Epithelial cell of prostate (primary cell): ENCODE measurements around the gene ELMO1.

Experiments used
- DNase-seq: peaks from one replicate; pipeline ENCODE4 v3.0.0-alpha.2; 2011; ENCODE audit warnings: low read depth, low spot score
- H3K27ac ChIP-seq: fragments of 450-650 bp; 2 replicates; pipeline ENCODE4 v1.5.1; 2017; ENCODE audit warnings: mild to moderate bottlenecking

The ELMO1 gene

DNA sequence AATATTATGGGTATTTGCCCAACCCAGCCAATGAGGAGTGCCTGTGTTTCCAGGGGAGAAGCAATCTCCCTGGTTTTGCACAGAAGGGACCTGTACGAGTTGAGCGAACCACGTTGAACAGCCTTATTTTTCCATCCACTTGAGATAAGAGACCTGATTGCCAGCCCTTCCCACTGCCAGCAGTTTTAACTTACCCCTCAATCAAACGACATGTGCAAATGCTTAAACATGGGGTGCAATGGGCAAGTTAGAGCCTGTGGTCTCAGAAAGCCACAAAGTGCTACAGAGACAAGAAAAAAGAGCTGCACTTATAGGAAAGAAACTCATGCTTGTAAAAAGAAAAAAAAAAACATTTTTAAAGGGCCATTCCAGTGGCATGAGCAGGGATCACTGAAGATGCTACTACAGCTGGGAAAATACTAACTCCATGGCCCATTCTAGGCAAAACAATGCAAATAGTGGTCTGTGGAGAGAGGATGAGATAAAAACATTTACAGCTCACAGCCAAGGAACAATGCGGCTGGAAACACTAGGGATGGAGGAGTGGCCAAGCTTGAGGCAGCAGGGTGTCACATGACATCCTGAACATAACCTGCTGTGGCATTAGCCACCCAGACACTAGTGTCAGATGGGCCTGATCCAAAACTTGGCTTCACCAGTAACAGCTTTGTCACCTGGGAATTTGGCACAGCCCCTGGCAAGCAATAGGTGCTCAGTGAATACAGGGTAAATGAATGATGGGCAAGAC lies 162.8 kb downstream of the ELMO1 start:
- DNase-seq, result no peak
- no peak overlapping the region for H3K27ac ChIP-seq

DNA sequence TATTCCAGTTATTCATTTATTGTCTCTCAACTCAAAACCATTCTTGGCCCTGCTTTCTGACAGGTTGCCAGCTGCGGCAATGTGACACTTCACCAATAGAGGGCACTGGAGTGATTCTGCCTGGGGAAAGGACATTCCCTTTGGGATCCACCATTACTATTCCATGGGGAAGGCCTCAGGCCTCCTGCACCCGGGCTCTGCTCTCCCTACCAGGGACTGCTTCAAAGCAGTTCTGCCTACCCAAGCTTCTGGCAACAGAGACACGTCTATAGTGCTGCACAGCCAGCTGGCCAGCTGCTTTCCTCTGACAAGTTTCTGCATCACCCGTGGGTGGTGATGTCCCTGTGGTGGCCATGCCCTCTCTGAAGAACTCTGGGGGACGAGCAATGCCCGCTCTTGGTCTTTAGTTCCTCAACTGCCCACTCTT lies 163.8 kb downstream of the ELMO1 start:
- no peak overlapping the region for H3K27ac ChIP-seq
- DNase-seq, result no peak

DNA sequence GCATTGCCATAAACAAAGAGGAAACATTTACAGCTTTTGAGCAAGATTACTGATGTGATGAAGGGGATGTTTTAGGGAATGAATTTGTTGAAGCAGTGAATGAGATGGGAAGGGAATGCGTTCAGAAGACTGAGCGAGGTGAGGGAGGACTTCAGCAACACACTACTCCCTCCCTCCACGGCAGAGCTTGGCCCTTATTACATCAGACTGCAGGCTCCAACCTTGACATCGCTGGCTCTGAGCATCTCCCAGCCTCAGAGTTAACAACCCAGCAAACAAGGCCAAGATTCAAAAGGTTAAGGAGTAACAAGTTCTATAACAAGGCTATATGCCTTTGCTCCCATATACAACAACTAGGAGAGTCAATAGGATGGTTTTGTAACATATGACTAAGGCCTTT lies 164.4 kb downstream of the ELMO1 start:
- DNase-seq, result no peak
- H3K27ac ChIP-seq, result no peak overlapping the region

DNA sequence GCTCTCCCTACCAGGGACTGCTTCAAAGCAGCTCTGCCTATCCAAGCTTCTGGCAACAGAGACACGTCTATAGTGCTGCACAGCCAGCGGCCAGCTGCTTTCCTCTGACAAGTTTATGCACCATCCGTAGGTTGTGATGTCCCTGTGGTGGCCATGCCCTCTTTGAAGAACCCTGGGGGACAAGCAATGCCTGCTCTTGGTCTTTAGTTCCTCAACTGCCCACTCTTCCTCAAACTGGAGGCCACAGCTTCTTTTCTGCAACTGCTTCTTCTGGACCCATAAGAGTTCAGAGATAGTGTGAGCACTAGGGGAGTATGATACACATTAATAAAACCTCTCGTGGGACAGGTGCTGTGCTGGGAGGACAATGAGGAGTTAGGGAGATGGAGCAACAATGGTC lies 164.9 kb downstream of the ELMO1 start:
- DNase-seq, result no peak
- H3K27ac ChIP-seq, result no peak overlapping the region

DNA sequence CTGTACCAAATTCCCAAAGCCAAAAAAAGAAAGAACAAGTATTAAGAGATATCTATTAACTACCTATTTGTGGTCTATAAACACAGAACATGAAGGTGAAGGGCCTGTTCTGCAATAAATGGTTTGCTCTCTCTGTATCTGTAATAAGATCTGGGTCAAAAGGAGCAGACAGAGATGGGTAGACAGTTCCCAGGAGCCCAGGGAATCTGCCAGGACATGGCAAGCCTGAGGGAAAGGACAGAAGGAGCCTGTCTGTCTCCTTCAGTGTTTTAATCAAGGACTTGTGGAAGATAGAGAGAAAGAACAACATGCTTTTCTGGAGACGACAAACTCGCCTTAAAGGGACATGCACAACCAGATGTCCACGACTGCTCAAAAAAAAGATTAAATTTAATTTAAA lies 165.7 kb downstream of the ELMO1 start:
- H3K27ac ChIP-seq, result no peak overlapping the region
- no peak for DNase-seq

DNA sequence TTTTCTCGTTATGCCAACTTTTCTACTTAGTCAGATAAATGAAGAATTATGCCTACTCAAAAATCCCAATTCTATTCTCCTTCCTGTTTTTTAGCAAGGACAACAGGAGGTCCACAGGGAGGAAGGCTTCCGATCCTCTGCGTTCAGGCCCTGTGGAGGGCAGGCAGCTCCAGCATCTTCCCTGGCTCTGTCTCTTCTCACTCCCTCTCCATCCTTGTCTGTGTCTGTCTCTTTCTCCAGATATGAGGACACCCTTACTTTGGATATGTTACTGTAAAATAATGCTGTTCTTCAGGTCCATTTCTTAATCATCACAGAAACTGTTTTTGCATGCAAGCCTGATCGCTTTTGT lies 166.6 kb downstream of the ELMO1 start:
- no peak for DNase-seq
- no peak overlapping the region for H3K27ac ChIP-seq

DNA sequence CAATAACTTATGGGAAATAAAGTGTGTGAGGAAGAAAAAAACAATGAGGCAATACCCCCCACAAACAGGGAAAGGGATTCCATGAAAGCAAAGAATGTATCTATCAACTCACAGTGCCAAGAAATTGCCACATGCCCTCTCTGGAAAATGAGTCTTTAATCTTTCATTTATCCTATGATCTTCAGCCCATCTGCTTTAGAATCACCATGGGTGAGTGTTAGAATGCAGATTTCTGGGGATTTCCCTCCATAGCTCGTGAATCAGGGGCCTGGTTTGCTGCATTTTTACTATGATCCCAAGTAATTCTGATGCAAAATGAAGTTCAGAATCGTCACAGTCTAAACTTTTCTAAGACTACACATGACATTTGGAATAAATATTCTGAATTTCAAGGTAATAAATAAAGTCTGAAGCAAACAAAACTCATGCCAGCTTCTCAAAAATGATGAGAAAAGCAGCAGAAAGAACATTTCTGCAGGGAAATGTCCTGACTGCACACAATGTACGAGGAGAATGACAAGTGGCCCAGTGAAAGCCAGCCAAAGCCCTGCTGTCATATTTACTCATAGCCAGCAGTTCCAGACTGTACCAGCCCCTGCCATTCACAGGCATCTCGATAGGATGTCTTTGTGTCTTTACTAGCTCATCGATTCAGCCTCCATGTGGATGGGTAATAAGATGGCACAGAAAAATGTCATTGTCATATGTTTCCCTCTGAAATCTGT lies 167.1 kb downstream of the ELMO1 start:
- no peak for DNase-seq
- H3K27ac ChIP-seq, result no peak overlapping the region

DNA sequence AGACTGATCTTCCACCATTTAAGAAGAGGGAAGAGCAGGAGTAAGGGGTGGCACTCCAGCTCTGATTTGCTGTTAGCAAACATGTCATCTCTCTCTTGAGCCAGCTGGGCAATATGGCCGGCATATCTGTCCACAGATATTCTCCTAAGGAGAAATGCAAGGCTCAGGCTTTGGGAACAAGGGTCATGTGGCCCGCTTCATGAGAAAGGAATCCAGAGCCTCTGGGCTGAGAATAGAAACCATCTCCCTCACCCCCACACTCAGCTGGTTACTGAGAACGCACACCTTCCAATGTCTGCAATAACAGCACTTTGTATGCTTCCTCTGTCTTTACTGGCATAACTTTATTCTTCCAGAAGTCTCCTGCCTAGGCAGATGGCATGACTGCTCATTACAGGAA lies 171.2 kb downstream of the ELMO1 start:
- DNase-seq, result no peak
- no peak overlapping the region for H3K27ac ChIP-seq

DNA sequence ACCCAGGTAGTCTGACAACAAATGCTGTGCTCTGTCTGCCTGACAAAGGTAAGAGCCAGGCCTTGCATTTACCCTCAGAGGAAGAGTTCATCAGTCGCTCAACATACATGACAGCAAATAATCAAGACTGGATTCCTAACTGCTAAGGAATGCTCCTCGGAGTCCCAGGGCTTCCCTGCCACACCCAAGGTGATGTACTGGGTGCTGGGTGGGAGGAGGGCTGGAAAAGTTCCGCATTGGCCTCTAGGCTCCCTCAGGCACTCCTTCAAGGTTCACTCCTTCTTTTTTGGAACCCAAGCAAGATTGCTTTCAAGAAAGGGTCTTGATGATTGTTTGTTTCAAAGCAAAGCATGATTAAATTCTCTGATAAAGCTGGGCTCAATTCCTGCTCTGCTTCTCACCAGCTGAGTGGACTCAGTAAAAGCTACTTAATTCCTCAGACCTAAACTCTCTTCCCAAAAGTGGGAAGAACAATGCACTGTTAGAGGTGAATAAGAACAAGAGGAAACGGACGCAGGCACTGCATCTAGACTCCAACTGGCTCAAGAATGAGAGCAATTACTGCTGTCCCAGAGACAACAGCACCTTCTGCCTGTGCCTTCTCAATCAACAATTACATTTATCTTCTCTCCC lies 173.5 kb downstream of the ELMO1 start:
- H3K27ac ChIP-seq, result no peak overlapping the region
- no peak for DNase-seq

DNA sequence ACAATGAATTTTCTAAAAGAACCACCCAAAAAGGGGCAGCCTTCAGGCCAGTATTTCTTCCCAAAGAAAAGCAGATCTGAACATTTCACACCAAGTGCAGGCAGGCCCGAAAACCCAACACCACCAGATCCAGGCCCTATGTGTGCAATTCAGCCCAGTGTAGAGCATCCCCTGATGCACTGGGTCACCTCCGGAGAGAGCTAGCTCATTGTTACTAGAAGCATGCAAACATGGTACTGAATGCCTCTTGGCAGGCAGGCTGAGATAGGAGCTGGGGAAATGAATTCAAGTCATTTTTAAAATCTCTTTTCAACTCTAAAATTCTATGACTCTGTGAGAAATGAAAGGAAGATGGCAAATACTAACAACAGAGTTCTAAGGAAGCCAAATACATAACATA lies 174.8 kb downstream of the ELMO1 start:
- H3K27ac ChIP-seq, result no peak overlapping the region

DNA sequence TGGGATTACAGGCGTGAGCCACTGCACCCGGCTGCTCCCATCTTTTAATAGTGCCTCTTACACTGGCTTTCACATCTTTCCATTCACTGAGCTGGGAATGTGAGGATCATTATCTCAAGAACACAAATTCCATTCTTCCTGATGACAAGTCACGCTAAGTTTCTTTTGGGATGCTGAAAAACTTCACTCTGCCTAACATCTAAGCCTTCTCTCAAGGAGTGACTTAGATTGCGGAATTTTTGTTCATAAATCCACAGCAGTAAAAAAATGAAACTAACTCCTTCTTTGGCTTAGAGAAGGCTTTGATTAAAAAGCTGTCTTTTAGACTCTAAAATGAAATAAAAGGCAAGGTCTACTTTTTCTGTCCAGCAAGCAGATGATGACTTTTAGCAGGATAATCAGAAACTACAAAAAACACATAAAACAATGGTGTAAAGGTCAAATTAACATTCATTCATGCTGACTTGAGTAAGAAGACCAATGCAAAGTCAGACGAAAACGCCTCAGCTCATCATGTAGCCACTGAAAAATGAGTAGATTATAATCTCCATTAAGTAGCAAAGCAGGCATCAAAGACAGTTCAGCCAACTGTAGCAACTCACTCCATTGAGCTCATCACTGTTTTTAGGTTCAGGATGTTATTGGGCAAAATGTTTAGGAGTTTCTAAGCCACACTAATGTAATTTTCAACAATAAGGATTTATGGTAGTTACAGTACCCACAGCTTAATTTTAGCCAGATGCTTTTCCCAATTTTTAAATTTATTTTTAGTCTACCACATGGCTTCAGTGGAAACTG lies 178.8 kb downstream of the ELMO1 start:
- no peak overlapping the region for H3K27ac ChIP-seq
- no peak for DNase-seq

More for the DNA sequence above, 174.8 kb downstream of the ELMO1 start:
- no peak for DNase-seq

DNA sequence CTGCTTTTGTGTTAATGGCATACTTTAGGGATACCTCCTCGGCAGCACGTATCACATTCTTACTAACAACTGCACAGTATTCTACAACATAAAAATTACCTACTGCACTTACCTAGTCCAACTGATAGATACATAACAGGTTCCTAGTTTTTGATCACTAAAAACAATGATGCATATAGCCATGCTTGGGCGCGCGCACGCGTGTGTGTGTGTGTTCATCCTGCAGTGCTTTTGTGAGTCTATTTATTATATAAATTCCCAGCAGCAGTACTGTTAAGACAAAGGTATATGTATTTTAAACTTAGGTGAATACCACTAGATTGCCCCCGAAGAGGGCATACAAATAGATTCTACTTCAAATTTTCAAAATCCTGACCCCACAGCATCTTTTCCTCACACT lies 181.4 kb downstream of the ELMO1 start:
- no peak for DNase-seq
- H3K27ac ChIP-seq, result no peak overlapping the region

DNA sequence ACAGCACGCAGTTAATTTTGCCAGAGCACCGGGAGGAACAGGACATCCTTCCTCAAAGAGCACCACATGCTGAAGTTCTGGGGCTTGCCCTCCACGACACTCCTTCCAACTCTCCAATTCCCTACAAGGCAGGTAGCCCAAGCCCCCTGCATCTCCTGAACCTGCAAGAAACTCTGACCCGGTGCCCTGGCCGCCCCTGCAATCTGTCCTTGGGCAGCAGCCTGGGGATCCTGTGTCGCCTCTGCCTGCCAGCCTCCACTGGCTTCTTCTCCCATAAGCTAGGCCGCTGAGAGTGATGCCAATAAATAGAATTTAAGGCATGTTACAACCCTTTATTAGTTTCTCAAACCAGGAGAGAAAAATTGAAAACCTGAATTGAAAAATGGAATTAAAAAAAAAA lies 182.8 kb downstream of the ELMO1 start:
- no peak for DNase-seq
- no peak overlapping the region for H3K27ac ChIP-seq

DNA sequence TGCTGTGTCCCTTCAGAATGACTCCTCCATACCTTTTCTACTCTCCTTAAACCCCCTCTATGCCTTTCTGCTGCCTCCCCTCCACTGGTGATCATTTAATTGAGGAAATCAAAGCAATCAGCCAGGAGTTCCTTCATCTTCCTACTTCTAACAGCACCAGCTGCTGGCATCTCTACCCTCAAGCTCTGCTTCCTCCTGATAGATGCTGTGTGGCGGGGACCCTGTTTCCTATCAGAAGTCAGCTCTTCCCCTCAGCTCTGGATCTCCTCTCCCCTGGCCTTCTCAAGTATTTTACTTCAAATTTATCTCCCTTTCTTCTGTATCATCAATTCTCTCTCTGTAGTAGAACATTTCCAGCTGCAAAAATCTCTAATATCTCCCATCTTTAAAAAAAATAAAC lies 183.7 kb downstream of the ELMO1 start:
- DNase-seq, result no peak
- H3K27ac ChIP-seq, result no peak overlapping the region

DNA sequence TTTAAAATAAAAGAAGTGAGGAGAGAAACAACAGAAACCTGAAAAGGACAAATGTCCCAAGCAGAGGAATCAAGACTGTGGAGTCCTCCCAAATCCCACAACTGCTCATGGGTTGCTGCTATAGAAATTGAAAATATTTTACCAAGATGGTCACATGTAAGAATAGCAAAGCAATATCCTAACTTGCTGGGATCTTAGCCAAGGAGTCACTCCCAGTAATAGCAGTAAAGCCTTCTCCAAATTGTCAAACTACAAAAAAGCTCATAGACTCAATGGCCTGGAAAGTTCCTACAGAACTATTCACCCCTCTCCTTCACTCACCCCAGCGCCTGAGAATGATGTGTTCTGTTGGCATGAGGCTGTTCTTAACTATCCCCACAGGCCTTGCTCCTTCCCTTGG lies 186.5 kb downstream of the ELMO1 start:
- DNase-seq, result no peak
- no peak overlapping the region for H3K27ac ChIP-seq

DNA sequence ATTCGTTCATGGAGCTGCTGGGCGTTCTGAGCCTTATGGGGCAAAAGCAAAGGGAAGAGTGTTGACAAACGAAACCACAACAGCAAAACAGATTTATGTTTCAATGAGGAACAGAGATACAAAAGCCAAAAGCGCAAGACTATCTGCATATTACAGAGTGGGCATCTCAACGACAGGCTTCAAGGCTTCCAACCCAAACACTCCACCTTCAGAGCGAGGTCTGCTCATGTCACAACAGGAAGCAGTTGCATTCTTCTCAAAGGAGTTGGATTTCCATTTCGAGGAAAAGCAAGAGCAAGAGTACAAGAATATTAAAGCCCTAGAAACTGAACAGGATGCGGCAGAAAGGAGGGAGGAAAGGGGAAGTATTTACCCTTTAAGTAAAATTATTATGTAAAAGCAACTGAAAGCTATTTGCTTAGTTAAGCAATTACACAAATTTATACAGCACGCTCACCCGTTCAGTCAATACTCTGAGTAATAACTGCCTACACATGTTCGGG lies 189.3 kb downstream of the ELMO1 start:
- no peak for DNase-seq
- H3K27ac ChIP-seq, result no peak overlapping the region

DNA sequence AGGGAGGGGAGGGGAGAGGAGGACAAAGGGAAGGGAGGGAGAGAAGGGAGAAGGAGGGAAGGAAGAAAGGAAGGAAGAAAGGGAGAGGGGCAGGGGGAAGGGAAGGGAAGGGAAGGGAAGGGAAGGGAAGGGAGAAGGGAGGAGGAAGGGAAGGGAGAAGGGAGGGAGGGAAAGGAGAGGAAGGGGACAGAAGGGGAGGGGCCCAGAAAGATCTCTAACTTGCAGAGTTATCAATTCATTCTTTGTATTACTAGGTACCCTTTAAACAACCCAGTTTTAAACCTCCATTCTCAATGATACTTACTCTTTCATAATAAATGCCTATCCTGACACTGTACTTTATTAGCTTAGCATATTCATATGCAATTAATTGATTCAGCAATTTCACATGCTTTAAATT lies 192.0 kb downstream of the ELMO1 start:
- no peak overlapping the region for H3K27ac ChIP-seq
- no peak for DNase-seq

DNA sequence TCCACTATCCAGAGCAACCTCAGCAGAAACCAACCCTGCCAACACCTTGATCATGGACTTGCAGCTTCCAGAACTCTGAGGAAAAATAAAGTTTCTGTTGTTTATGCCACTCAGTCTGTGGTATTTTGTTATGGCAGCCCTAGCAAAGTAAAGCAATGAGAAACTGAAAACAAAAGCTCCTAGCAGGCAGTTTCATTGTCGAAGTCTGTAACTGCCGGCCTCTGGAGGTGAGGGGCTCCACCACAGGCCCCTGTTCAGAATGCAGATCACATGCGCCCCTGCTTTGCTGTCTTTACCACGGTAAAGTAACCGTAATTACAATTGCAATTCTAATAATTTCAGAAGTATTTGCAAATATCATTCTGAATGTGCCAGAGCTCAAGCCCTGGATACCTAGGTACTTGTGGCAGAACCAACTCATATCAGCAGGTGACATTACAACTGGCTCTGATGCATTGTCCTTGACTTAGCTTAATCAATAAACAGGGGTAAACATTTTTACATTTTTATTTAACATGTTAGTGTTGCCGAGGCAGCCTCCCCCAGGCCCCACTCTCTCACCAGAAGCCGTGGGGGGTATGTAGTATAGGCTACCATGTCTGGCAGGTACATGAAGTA lies 193.2 kb downstream of the ELMO1 start:
- no peak for DNase-seq
- H3K27ac ChIP-seq, result no peak overlapping the region

DNA sequence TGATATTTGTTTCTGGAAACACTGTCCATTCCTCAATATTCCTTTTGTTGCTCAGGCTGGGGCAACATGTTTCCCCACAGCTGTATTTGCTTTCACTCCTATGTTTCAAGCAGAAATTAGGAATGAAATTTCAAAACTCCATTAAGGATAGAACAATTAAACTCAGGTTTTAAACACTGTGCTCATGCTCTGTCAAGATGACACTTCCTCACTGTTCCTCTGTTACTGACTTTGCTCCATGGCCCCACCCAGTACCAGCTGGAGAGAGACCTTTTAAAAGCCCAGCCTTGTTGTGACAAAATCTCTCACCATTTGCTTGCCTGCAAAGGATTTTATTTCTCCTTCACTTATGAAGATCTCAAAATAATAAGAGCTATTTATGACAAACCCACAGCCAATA lies 197.4 kb downstream of the ELMO1 start:
- H3K27ac ChIP-seq, result no peak overlapping the region
- no peak for DNase-seq

DNA sequence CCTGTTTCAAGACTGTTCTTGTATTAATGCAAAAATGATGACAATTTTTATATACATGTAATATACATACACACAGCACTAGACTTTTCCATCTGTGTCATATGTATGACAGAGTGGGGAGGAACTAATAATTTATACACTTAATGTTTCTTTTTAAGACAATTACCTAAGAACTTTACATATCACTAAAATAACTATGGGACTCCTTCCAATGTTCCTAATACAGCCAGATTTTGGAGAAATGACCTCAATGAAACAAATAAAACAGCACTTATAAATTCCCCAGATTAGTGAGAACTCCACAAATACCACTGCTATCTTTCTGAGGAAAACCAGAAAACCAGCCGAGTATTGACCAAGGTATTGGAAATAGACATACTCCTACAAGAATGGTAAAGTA lies 199.4 kb downstream of the ELMO1 start:
- no peak overlapping the region for H3K27ac ChIP-seq
- DNase-seq, result no peak
